GM18909 (cell line): ENCODE measurements around the gene GMPR2.
"Not testable (repeated sequence)": the region's sequence is repeated elsewhere in the genome, so short reads cannot be mapped to it uniquely, and the experiment has no call there.

ENCODE experiments used
- ATAC-seq: cut with Tn5 transposase; IDR thresholded peaks from one replicate; pipeline ENCODE4 v1.9.1; 2021; ENCODE audit warnings: mild to moderate bottlenecking; ENCODE audit not compliant: unreplicated experiment, poor library complexity

GMPR2 gene

DNA sequence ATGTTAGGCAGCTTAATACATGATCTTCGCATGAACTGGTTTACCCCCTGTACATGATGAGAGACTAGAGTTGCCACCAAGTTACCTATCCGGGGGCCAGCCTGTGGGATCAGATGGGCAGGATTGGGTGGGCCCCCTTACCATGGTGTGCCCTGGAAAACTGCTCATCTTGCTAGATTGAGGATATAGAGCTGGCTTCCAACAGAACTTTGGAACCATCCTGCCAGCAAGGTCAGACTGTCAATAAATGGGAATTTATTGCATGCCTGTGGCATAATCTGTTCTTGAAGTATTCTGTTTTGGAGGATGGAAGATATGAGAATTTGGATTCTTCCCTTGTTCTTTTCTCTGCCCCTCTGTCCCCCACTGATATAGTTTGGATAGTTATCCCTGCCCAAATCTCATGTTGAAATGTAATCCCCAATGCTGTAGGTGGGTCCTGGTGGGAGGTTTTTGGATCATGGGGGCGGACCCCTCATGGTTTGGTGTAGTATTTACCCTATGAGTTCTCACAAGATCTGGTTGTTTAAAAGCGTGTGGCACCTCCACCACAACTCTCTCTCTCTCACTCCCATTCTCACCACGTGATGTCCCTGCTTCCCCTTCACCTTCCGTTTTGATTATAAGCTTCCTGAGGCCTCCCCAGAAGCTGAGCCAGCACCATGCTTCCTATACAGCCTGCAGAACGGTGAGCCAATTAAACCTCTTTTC lies 33.8 kb upstream of the GMPR2 start:
- no peak for ATAC-seq

- not testable (repeated sequence) for ATAC-seq
These were observed 30.2 kb upstream of the GMPR2 start for GRCh38 chr14:24202538-24202937.

DNA sequence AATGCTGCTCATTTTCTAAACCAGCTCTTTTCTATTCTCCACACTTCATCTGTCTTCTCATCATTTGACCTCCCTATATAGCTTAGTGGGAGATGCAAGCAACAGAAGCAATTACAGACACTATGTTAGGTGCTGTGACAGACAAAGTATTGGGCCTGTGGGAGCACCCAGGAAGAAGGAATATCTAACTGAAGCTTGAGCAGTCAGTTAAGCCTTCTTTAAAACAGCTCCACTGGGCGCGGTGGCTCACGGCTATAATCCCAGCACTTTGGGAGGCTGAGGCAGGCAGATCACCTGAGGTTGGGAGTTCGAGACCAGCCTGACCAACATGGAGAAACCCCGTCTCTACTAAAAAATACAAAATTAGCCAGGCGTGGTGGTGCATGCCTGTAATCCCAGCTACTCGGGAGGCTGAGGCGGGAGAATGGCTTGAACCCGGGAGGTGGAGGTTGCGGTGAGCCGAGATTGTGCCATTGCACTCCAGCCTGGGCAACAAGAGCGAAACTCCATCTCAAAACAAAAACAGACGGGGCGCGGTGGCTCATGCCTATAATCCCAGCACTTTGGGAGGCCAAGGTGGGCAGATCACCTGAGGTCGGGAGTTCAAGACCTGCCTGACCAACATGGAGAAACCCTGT lies 29.4 kb upstream of the GMPR2 start:
- not testable (repeated sequence) for ATAC-seq

- ATAC-seq, result no peak
These were observed 28.3 kb upstream of the GMPR2 start for GRCh38 chr14:24204163-24205146.

DNA sequence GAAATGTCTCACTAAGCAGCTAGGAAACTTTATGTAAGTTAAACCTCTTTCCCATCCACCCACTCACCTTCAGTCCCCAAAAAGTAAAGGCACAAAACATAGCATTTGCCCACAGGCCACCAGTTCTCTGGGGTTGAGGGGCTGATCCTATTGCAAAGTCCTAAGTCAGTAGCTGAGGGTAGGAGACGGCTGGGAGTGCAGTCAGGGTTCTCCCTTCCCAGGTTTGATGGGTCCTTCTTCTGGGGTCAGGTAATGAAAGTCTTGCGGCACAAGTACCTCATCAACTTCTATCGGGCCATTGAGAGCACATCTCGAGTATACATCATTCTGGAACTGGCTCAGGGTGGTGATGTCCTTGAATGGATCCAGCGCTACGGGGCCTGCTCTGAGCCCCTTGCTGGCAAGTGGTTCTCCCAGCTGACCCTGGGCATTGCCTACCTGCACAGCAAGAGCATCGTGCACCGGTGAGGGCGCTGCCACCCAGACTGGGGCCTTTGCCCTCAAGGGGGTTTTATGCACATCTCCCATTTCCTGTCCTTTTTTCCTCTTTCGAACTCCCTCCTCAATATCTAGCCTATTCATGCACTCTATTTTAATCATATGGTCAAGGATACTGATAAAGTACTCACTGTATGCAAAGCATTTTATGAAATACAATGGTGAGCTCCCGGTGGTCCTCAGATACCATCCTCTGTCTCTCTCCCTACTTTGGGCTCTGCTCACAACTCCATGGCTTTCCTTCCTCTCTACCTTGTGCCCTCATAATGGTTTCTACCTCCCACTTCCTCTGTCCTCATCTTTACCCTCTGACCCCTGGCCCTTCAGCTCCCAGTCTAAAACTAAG lies 26.2 kb upstream of the GMPR2 start:
- no peak for ATAC-seq

DNA sequence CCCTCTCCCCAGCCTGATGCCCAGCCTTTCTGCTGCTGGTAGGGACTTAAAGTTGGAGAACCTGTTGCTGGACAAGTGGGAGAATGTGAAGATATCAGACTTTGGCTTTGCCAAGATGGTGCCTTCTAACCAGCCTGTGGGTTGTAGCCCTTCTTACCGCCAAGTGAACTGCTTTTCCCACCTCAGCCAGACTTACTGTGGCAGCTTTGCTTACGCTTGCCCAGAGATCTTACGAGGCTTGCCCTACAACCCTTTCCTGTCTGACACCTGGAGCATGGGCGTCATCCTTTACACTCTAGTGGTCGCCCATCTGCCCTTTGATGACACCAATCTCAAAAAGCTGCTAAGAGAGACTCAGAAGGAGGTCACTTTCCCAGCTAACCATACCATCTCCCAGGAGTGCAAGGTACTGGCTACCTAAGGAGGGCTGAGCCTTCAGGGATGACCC lies 25.6 kb upstream of the GMPR2 start:
- ATAC-seq, result no peak

- ATAC-seq, result no peak
These were observed 25.1 kb upstream of the GMPR2 start for GRCh38 chr14:24207625-24208024.

DNA sequence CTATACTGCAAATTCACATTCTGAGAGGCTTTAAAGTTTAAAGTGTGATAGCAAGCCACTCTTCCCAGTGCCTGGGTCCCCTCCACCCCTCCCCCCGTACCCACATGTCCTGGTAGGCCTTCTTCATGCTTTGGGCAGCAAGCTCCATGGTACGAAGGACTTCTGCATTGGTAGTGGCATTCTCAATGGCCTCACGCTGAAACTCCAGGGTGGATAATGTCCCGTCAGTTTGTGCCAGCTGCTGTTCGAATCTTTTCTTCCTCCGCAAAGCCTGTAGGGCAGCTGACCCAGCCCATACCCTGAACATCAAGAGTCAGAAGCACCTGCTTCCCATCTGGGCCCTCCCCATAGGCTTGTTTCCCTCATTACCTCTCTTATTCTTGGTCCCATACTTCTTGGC lies 21.4 kb upstream of the GMPR2 start:
- ATAC-seq, result no peak

- peak; percentile 85 for ATAC-seq
These were observed 19.5 kb upstream of the GMPR2 start, which contains the start of gene CHMP4A for GRCh38 chr14:24212924-24213865. Gene CHMP4A, minus strand, starts transcription at chr14:24213488. Its CDS starts 49 bp downstream, at chr14:24213439.

- ATAC-seq, result no peak
These were observed 18.7 kb upstream of the GMPR2 start for GRCh38 chr14:24213866-24214662.

DNA sequence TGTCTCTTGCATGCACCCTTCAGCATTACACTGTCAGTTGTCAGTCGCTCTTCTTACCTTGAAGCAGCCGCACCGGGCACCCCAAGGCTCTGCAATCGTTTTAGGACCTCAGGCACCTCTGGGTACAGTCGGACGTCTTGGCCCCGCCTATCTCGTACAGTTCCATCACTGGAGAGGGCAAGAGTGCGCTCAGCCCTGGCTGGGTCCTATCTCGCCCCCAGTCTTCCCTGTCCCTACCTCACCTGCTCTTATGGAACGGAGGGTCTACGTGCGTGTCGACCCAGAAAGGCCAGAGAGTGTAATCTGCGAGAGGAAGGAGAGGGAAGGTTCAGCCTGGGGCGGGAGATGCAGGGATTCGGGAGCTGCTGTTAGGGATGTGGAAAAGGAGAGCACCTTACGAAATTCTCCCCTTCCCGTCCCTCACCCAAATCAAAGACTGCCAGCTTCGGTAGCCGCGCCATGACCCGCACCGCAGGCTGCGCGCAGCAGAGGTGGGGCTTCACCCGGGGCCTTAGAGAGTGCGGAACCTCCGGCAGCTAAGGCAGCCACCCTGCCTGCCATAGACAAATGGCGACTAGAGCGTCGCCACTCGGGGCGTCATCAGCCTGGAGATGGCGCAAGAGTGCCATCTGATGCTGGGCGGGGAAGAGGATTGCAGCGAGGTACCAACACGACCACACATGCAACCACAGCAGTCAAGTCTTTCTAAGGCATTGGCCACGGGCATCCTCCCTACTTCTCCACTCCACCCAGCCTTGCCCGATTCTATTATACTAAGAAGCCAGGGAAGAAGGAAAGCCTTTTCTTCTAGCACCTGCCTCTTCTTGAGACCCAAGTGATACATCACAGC lies 17.0 kb upstream of the GMPR2 start, which contains the start of gene MDP1:
Gene MDP1 (minus strand): TSS at position 572 of the 850 bp plus-strand sequence. CDS start 111 bp downstream, at position 461.
- ATAC-seq, result peak; percentile 73

DNA sequence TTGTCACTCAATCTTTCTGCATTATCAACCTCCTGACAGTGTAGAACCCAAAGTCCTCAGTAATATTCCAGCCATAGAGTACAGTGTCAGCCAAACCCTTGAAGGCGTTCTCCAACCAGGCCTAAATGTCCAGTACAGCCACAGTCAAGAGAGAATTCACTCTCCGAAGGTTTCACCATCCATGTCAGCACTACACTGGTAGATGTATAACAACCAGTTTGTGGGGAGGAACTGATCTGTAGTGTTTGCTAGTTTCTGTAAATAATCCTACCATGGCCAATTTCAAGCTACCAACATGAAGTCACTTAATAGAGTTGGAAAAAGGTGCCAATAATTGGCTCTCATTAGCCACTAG lies 16.4 kb upstream of the GMPR2 start:
- ATAC-seq, result no peak

DNA sequence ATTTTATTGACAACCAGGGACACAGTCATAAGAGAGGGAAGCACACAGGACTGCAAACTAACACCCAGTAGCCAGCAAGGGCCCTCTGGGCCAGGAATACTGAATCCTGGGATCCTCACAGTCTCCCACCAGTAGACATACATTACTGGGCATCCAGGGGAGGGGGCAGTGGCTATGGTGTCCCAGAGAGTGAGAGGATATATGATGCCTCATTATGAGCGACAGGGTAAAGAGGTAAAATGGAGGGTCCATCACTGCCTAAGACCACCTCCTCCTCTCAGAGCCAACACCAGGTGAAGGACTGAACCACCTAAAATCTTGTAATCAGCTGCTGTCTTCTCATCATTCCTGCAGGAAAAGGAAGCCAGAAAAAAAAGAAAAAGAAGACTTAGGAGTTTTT lies 15.9 kb upstream of the GMPR2 start:
- not testable (repeated sequence) for ATAC-seq

DNA sequence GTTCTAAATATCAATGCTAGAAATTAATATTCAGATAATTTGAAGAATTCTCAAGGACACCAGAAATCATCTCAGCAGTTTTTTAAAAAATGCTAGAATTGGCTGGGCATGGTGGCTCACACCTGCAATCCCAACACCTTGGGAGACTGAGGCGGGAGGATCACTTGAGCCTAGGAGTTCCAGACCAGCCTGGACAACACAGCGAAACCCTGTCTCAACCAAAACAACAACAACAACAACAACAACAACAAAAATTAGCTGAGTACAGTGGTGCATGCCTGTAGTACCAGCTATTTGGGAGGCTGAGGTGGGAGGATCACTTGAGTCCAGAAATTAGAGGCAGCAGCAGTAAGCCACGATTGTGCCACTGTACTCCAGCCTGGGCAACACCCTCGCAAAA lies 13.6 kb upstream of the GMPR2 start:
- ATAC-seq, result no peak

- ATAC-seq, result no peak
These were observed 13.2 kb upstream of the GMPR2 start for GRCh38 chr14:24219521-24219920.

DNA sequence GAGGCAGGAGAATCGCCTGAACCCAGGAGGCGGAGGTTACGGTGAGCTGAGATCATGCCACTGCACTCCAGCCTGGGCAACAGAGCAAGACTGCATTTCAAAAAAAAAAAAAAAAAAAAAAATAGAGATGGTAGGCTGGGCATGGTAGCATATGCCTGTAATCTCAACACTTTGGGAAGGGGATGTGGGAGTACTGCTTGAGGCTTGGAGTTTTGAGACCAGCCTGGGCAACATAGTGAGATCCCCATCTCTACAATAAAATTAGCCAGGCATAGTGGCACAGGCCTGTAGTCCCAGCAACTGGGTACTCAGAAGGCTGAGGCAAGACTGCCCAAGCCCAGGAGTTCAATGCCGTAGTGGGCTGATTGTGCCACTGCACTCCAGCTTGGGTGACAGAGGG lies 9.7 kb upstream of the GMPR2 start:
- not testable (repeated sequence) for ATAC-seq

DNA sequence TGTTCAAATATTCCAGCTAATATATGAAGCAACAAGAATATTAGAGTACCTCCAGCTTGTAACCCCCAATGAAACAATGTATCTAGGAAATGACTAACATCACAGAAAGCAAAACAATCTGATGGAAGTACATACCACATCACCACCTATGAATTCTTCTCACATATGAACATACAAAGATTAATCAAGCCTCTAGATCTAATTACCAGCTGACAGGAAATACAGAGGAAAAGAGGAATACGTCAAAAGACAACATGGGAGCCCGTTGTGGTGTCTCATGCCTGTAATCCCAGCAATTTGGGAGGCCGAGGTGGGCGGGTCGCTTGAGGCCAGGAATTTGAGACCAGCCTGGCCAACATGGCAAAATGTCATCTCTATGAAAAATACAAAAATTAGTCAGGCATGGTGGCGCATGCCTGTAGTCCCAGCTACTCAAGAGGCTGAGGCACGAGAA lies 8.1 kb upstream of the GMPR2 start:
- ATAC-seq, result no peak
